Muscle layer of duodenum (tissue), 2 donors: Measurements from ENCODE around the gene SLC25A42.

Experiments used
- H3K27ac ChIP-seq: one replicate; pipeline ENCODE4 v1.7.0; 2013; ENCODE audit warnings: mild to moderate bottlenecking, low read length
- H3K27me3 ChIP-seq: one replicate; pipeline ENCODE4 v1.7.0; 2013; ENCODE audit warnings: low read depth, mild to moderate bottlenecking, control low read depth, low read length
- H3K36me3 ChIP-seq, 2 donors: one replicate each; pipeline ENCODE4 v1.7.0; 2013; ENCODE audit warnings: low read length in 2 of 2, control low read depth in 1 of 2, mild to moderate bottlenecking in 1 of 2; ENCODE audit not compliant: insufficient read depth in 2 of 2, control insufficient read depth in 1 of 2
- H3K4me1 ChIP-seq, 2 donors: one replicate each; pipeline ENCODE4 v1.7.0; 2013; ENCODE audit warnings: low read length in 2 of 2, mild to moderate bottlenecking in 2 of 2, control low read depth in 1 of 2, moderate library complexity in 1 of 2; ENCODE audit not compliant: insufficient read depth in 2 of 2, control insufficient read depth in 1 of 2
- H3K4me3 ChIP-seq, 2 donors: one replicate each; pipeline ENCODE4 v1.7.0; 2013; ENCODE audit warnings: low read length in 2 of 2, low read depth in 1 of 2, mild to moderate bottlenecking in 1 of 2
- H3K9me3 ChIP-seq, 2 donors: one replicate each; pipeline ENCODE4 v1.7.0; 2013; ENCODE audit warnings: low read length in 2 of 2, control low read depth in 1 of 2, mild to moderate bottlenecking in 1 of 2; ENCODE audit not compliant: control insufficient read depth in 1 of 2
- donor health status: healthy.

Gene SLC25A42

GRCh38 chr19:19076476-19076875 is 12.7 kb downstream of the SLC25A42 start:
- H3K27ac ChIP-seq: no peak overlapping the region
- peaks cover 0 to 4% of the 10 kb centered on the region in 2 donors for H3K36me3 ChIP-seq
- H3K27me3 ChIP-seq: no peaks in the 10 kb centered on the region

DNA sequence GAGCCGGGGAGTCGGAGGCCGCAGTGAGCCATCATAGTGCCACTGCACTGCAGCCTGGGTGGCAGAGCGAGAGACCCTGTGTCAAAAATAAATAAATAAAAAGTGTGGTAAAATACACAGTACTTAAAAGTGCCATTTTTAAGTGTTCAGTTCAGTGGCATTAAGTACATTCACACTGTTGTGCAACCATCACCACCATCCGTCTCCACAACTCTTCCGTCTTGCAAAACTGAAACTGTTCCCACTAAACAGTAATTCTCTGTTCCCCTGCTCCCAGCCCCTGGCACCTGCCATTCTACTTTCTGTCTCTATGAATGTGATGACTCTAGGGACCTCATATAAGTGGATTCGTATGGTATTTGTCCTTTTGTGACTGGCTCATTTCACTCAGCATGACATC is 13.3 kb downstream of the SLC25A42 start:
- Histone ChIP-seq H3K4me1 (no peaks in the 10 kb centered on the region), H3K4me3 (no peak overlapping the region), H3K9me3 (no peaks in the 10 kb centered on the region), H3K36me3 (peaks cover 0 to 4% of the 10 kb centered on the region in 2 donors), H3K27me3 (no peaks in the 10 kb centered on the region), H3K27ac (no peak overlapping the region)

More at GRCh38 chr19:19076476-19076875, 12.7 kb downstream of the SLC25A42 start:
- no peaks in the 10 kb centered on the region for H3K9me3 ChIP-seq
- H3K4me3 ChIP-seq: no peak overlapping the region
- no peaks in the 10 kb centered on the region for H3K4me1 ChIP-seq

DNA sequence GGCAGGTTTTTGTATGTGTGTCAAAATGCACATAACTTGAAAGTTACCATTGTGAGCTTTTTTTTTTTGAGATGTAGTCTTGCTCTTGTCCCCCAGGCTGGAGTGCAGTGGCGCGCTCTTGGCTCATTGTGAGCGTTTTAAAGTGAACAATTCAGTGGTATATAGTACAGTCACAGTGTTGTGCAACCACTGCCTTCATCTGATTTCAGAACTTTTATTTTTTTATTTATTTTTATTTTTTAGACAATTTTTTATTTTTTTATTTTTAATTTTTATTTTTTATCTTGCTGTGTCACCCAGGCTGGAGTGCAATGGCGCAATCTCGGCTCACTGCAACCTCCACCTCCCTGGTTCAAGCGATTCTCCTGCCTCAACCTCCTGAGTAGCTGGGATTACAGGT is 15.0 kb downstream of the SLC25A42 start:
- no peak overlapping the region for H3K4me3 ChIP-seq
- H3K27me3 ChIP-seq: no peaks in the 10 kb centered on the region
- H3K4me1 ChIP-seq: no peaks in the 10 kb centered on the region
- peaks cover 0 to 4% of the 10 kb centered on the region in 2 donors for H3K36me3 ChIP-seq
- no peak overlapping the region for H3K27ac ChIP-seq
- H3K9me3 ChIP-seq: no peaks in the 10 kb centered on the region

DNA sequence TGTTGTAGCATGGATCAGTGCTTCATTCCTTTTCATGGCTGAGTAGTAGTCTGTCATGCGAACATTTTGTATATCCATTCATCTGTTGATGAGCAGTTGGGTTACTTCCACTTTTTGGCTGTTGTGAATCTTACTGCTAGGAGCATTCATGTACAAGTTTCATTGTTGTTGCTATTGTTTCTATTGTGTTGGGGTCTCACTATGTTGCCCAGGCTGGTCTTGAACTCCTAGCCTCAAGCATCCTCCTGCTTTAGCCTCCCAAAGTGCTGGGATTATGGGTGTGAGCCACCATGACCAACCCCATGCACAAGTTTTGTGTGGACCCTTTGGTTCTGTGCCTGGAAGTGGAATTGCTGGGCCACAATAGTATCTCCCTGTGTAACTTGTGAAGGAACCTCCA is 15.8 kb downstream of the SLC25A42 start:
- H3K9me3 ChIP-seq: no peaks in the 10 kb centered on the region
- no peaks in the 10 kb centered on the region for H3K4me1 ChIP-seq
- H3K4me3 ChIP-seq: no peak overlapping the region
- H3K36me3 ChIP-seq: peaks cover 0 to 4% of the 10 kb centered on the region in 2 donors
- no peaks in the 10 kb centered on the region for H3K27me3 ChIP-seq
- H3K27ac ChIP-seq: no peak overlapping the region

GRCh38 chr19:19081642-19082151 is 17.9 kb downstream of the SLC25A42 start:
- H3K9me3 ChIP-seq: no peaks in the 10 kb centered on the region
- no peaks in the 10 kb centered on the region for H3K36me3 ChIP-seq
- H3K4me3 ChIP-seq: no peak overlapping the region
- H3K27ac ChIP-seq: no peak overlapping the region
- no peaks in the 10 kb centered on the region for H3K27me3 ChIP-seq
- H3K4me1 ChIP-seq: no peaks in the 10 kb centered on the region

DNA sequence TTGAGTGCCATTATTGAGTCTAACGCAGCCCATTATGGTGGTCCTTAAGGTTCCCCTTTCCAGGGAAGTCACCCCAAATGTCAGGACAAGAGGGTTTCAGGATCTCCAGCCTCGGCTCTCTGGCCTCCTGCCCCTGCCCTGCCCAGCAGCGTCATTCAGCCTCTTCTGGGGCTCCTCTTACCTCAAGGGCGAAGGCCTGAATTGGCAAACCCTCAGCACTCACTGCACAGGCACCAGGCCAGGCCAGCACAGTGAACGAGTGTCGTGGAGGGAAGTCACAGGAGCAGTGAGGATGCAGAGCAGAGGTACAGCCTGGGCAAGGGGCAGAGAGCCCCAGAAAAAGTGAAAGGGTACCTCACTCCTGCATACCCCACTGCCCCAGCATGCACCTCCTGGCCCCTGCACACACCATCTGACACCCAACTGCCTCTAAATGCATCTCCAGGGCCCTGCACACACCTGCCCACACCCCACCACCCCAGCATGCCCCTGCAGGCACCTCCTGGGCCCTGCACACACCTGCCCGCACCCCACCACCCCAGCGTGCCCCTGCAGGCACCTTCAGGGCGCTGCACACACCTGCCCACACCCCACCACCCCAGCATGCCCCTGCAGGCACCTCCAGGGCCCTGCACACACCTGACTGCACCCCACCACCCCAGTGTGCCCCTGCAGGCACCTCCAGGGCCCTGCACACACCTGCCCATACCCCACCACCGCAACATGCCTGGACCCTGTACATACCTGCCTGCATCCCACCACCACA is 19.8 kb downstream of the SLC25A42 start:
- no peaks in the 10 kb centered on the region for H3K27me3 ChIP-seq
- H3K36me3 ChIP-seq: no peaks in the 10 kb centered on the region
- H3K4me1 ChIP-seq: no peaks in the 10 kb centered on the region
- H3K4me3 ChIP-seq: no peak overlapping the region
- H3K27ac ChIP-seq: no peak overlapping the region
- H3K9me3 ChIP-seq: no peaks in the 10 kb centered on the region

DNA sequence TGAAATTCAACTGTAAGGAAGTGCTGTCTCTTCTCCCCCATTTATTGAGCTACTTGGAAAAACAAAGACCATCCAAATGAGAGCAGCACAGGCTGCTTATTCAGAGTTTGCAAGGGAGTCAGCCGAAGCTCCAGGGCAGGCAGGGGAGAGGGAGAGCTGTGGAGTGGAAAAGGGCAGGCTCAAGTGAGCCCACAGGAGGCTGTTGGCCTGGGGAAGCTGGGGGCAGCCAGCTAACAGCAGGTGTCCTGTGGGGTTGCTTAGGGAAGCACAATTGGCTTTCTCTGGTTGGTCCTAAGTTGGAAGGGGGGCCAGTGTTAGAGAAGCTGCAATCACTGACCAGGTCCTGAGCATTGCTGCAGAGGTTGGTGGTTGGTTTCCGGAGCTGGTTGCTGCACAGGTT is 23.9 kb downstream of the SLC25A42 start:
- Histone ChIP-seq H3K4me3 (no peak overlapping the region), H3K27ac (no peak overlapping the region), H3K36me3 (no peaks in the 10 kb centered on the region), H3K27me3 (no peaks in the 10 kb centered on the region), H3K9me3 (no peaks in the 10 kb centered on the region), H3K4me1 (no peaks in the 10 kb centered on the region)

GRCh38 chr19:19094513-19094912 is 30.7 kb downstream of the SLC25A42 start:
- Histone ChIP-seq H3K27ac (no peak overlapping the region), H3K4me3 (no peak overlapping the region), H3K9me3 (no peaks in the 10 kb centered on the region), H3K36me3 (peaks cover 0 to 15% of the 10 kb centered on the region in 2 donors), H3K27me3 (no peaks in the 10 kb centered on the region), H3K4me1 (no peaks in the 10 kb centered on the region)

DNA sequence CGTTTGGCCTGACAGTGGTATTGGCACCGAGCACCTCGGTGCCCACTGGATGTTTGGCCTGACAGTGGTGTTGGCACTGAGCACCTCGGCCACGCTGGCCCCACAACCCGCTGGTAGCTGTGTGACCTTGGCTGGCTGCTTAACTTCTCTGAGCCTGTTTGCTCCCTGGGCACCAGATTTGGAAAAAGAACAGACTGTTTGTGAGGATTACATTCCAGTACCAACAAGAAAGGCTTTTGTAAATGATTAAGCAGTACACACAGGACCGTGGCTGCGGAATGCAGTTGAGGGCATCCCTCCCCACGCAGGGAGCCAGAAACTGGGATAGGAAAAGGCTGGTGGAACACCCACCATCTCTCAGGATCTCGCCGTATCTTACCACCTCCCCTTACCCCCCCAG is 31.9 kb downstream of the SLC25A42 start:
- Histone ChIP-seq H3K4me3 (no peak overlapping the region), H3K36me3 (peaks cover 0 to 15% of the 10 kb centered on the region in 2 donors), H3K9me3 (no peaks in the 10 kb centered on the region), H3K27ac (no peak overlapping the region), H3K4me1 (no peaks in the 10 kb centered on the region), H3K27me3 (no peaks in the 10 kb centered on the region)

GRCh38 chr19:19096641-19097627 is 33.1 kb downstream of the SLC25A42 start:
- H3K27me3 ChIP-seq: no peaks in the 10 kb centered on the region
- peaks cover 0 to 15% of the 10 kb centered on the region in 2 donors for H3K36me3 ChIP-seq
- H3K9me3 ChIP-seq: no peaks in the 10 kb centered on the region
- H3K27ac ChIP-seq: no peak overlapping the region
- H3K4me1 ChIP-seq: no peaks in the 10 kb centered on the region
- H3K4me3 ChIP-seq: no peak overlapping the region

DNA sequence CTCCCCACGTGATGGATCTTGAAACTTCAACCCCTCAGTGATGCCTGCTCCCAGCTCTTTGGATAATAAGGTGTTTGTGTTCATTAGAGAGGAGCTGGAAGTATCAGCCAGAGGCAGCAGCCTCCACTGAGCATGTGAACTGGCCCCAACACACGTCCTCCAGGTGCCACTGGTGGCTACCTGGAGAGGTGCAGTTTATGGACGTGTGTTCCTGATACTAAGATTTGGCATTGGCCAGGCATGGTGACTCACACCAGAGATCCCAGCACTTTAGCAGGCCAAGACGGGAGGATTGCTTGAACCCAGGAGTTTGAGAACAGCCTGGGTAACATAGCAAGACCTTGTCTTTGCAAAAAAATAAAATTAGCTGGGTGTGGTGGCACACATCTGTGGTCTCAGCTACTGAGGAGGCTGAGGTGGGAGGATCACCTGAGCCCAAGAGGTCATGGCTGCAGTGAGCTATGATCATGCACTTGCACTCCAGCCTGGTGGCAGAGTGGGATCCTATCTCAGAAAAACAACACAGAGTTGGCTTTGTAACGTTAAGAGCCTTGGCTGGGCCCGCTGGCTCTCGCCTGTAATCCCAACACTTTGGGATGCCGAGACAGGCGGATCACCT is 34.4 kb downstream of the SLC25A42 start:
- H3K9me3 ChIP-seq: no peaks in the 10 kb centered on the region
- peaks cover 0 to 15% of the 10 kb centered on the region in 2 donors for H3K36me3 ChIP-seq
- H3K4me3 ChIP-seq: no peak overlapping the region
- H3K27ac ChIP-seq: no peak overlapping the region
- no peaks in the 10 kb centered on the region for H3K4me1 ChIP-seq
- H3K27me3 ChIP-seq: no peaks in the 10 kb centered on the region
